SU-DHL-6 (cell line): ENCODE results near the gene SEMA4A.

ENCODE experiments used
- CTCF ChIP-seq: fragments of 200-600 bp; sonication (generic); IDR thresholded peaks from one replicate; pipeline ENCODE4 v1.5.1; 2017; ENCODE audit warnings: antibody characterized with exemption, mild to moderate bottlenecking, low read length, moderate library complexity; ENCODE audit not compliant: insufficient read depth, poor library complexity, severe bottlenecking
- EZH2phosphoT487 ChIP-seq: fragments of 200-600 bp; sonication (generic), shearing (Covaris generic); conservative IDR thresholded peaks from 2 replicates; pipeline ENCODE4 v1.6.1; 2018; ENCODE audit warnings: mild to moderate bottlenecking, antibody characterized with exemption, low read length, moderate library complexity, mixed read lengths

- TF ChIP-seq CTCF (no peak), EZH2phosphoT487 (no peak)
These were observed 2.5 kb downstream of the SEMA4A start for GRCh38 chr1:156155756-156156510.
